Measurements from ENCODE around the gene FIGNL2. TPM values are rescaled to one million over a fixed set of nuclear protein-coding genes. Genes with fewer than 3 reads are reported as not detected.

FIGNL2 gene
- total RNA-seq, 1 experiment from 2014 or later, result not detected

- no peaks in the 10 kb centered on the region for H3K9me2 ChIP-seq (replicated peaks; ENCODE audit: low read length)
- TF ChIP-seq EZH2phosphoT487 (IDR thresholded peaks at IDR 0.05; ENCODE audit: borderline replicate concordance, low read length) (no peak), EZH2 (IDR thresholded peaks at IDR 0.05; ENCODE audit: low read length, unreplicated experiment) (no peak), CTCF (conservative IDR thresholded peaks at IDR 0.05; ENCODE audit: low read depth, low read length) (no peak)
- no peaks in the 10 kb centered on the region for H3K27me3 ChIP-seq (ENCODE audit: low read length)
- no peaks in the 10 kb centered on the region for H4K20me1 ChIP-seq (ENCODE audit: low read length)
- no peak overlapping the region for H2AFZ ChIP-seq (ENCODE audit: low read length)
- H3K36me3 ChIP-seq (ENCODE audit: low read depth, low read length), result no peaks in the 10 kb centered on the region
- no peaks in the 10 kb centered on the region for H3K9me3 ChIP-seq (ENCODE audit: low read length)
- ChIA-PET POLR2A (ENCODE audit: unreplicated experiment) (no interaction called here), CTCF (no interaction called here)
- H3K4me2 ChIP-seq (ENCODE audit: low read length), result no peak overlapping the region
- intact Hi-C loops (cut with micrococcal nuclease), result no loop called here
- no TSS peak for BruUV-seq (replicated peaks)
- no peak for DNase-seq
- ATAC-seq, result no peak
- no peak overlapping the region for H3K27ac ChIP-seq (ENCODE audit: low read length)
- H3F3A ChIP-seq (ENCODE audit: low read length, unreplicated experiment), result no peaks in the 10 kb centered on the region
- no peaks in the 10 kb centered on the region for H3K4me1 ChIP-seq (ENCODE audit: insufficient read depth, low read length)
- H3K9ac ChIP-seq (ENCODE audit: low read length), result no peak overlapping the region
- H3K4me3 ChIP-seq (ENCODE audit: low read length), result no peak overlapping the region
- H3K79me2 ChIP-seq (ENCODE audit: low read length), result no peaks in the 10 kb centered on the region
These were observed 22.6 kb upstream of the FIGNL2 start for GRCh38 chr12:51871126-51871525.

- Histone ChIP-seq H3K4me3 (ENCODE audit: low read length) (no peak overlapping the region), H3K79me2 (ENCODE audit: low read length) (no peaks in the 10 kb centered on the region), H3K27me3 (ENCODE audit: low read length) (no peaks in the 10 kb centered on the region), H3K9me3 (ENCODE audit: low read length) (no peaks in the 10 kb centered on the region), H3K36me3 (ENCODE audit: low read depth, low read length) (no peaks in the 10 kb centered on the region), H3K4me1 (ENCODE audit: insufficient read depth, low read length) (no peaks in the 10 kb centered on the region), H3K4me2 (ENCODE audit: low read length) (no peak overlapping the region), H3F3A (ENCODE audit: low read length, unreplicated experiment) (no peaks in the 10 kb centered on the region), H2AFZ (ENCODE audit: low read length) (no peak overlapping the region), H3K27ac (ENCODE audit: low read length) (no peak overlapping the region), H3K9me2 (replicated peaks; ENCODE audit: low read length) (no peaks in the 10 kb centered on the region), H4K20me1 (ENCODE audit: low read length) (no peaks in the 10 kb centered on the region), H3K9ac (ENCODE audit: low read length) (no peak overlapping the region)
- no TSS peak for BruUV-seq (replicated peaks)
- POLR2A ChIA-PET (ENCODE audit: unreplicated experiment), result no interaction called here
- no peak for DNase-seq
- CTCF ChIA-PET, result no interaction called here
- intact Hi-C loops (cut with micrococcal nuclease), result no loop called here
- TF ChIP-seq CTCF (conservative IDR thresholded peaks at IDR 0.05; ENCODE audit: low read depth, low read length), result no peak
- no peak for TF ChIP-seq EZH2 (IDR thresholded peaks at IDR 0.05; ENCODE audit: low read length, unreplicated experiment)
- no peak for TF ChIP-seq EZH2phosphoT487 (IDR thresholded peaks at IDR 0.05; ENCODE audit: borderline replicate concordance, low read length)
- ATAC-seq, result no peak
These were observed 22.0 kb upstream of the FIGNL2 start for GRCh38 chr12:51870504-51870903.

GRCh38 chr12:51869931-51870330, 21.4 kb upstream of the FIGNL2 start:
- no TSS peak for BruUV-seq (replicated peaks)
- Histone ChIP-seq H3K4me3 (ENCODE audit: low read length) (no peak overlapping the region), H4K20me1 (ENCODE audit: low read length) (no peaks in the 10 kb centered on the region), H3K27me3 (ENCODE audit: low read length) (no peaks in the 10 kb centered on the region), H3K4me1 (ENCODE audit: insufficient read depth, low read length) (no peaks in the 10 kb centered on the region), H3K4me2 (ENCODE audit: low read length) (no peak overlapping the region), H2AFZ (ENCODE audit: low read length) (no peak overlapping the region), H3F3A (ENCODE audit: low read length, unreplicated experiment) (no peaks in the 10 kb centered on the region), H3K27ac (ENCODE audit: low read length) (no peak overlapping the region), H3K36me3 (ENCODE audit: low read depth, low read length) (no peaks in the 10 kb centered on the region), H3K9me2 (replicated peaks; ENCODE audit: low read length) (no peaks in the 10 kb centered on the region), H3K9ac (ENCODE audit: low read length) (no peak overlapping the region), H3K79me2 (ENCODE audit: low read length) (no peaks in the 10 kb centered on the region), H3K9me3 (ENCODE audit: low read length) (no peaks in the 10 kb centered on the region)
- DNase-seq, result no peak
- POLR2A ChIA-PET (ENCODE audit: unreplicated experiment), result no interaction called here
- CTCF ChIA-PET, result no interaction called here
- ATAC-seq, result no peak
- intact Hi-C loops (cut with micrococcal nuclease), result no loop called here
- TF ChIP-seq EZH2 (IDR thresholded peaks at IDR 0.05; ENCODE audit: low read length, unreplicated experiment) (no peak), CTCF (conservative IDR thresholded peaks at IDR 0.05; ENCODE audit: low read depth, low read length) (no peak), EZH2phosphoT487 (IDR thresholded peaks at IDR 0.05; ENCODE audit: borderline replicate concordance, low read length) (no peak)

Measured in PC-3 (cell line).